Measurements from ENCODE around the gene TPRX1.
"Not testable (repeated sequence)": the region's sequence is repeated elsewhere in the genome, so short reads cannot be mapped to it uniquely, and the experiment has no call there.

- TF ChIP-seq EP300, POLR2A, POLR2AphosphoS5 (IDR thresholded peaks at IDR 0.05): not testable (repeated sequence)
- TF ChIP-seq, protein P1, sequence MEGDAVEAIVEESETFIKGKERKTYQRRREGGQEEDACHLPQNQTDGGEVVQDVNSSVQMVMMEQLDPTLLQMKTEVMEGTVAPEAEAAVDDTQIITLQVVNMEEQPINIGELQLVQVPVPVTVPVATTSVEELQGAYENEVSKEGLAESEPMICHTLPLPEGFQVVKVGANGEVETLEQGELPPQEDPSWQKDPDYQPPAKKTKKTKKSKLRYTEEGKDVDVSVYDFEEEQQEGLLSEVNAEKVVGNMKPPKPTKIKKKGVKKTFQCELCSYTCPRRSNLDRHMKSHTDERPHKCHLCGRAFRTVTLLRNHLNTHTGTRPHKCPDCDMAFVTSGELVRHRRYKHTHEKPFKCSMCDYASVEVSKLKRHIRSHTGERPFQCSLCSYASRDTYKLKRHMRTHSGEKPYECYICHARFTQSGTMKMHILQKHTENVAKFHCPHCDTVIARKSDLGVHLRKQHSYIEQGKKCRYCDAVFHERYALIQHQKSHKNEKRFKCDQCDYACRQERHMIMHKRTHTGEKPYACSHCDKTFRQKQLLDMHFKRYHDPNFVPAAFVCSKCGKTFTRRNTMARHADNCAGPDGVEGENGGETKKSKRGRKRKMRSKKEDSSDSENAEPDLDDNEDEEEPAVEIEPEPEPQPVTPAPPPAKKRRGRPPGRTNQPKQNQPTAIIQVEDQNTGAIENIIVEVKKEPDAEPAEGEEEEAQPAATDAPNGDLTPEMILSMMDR (IDR thresholded peaks at IDR 0.05): not testable (repeated sequence)
Observed at GRCh38 chr19:47804451-47804850, at the start of gene TPRX1.

All from stomach (tissue), 4 donors.